HK-2 (cell line): Measurements from ENCODE around the gene ZNF576.
"Not testable (repeated sequence)": the region's sequence is repeated elsewhere in the genome, so short reads cannot be mapped to it uniquely, and the experiment has no call there.

Experiments
- DNase-seq: peaks from one replicate; pipeline ENCODE4 v3.0.0-alpha.2; 2018; ENCODE audit not compliant: unreplicated experiment

Gene ZNF576, protein sequence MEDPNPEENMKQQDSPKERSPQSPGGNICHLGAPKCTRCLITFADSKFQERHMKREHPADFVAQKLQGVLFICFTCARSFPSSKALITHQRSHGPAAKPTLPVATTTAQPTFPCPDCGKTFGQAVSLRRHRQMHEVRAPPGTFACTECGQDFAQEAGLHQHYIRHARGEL

DNA sequence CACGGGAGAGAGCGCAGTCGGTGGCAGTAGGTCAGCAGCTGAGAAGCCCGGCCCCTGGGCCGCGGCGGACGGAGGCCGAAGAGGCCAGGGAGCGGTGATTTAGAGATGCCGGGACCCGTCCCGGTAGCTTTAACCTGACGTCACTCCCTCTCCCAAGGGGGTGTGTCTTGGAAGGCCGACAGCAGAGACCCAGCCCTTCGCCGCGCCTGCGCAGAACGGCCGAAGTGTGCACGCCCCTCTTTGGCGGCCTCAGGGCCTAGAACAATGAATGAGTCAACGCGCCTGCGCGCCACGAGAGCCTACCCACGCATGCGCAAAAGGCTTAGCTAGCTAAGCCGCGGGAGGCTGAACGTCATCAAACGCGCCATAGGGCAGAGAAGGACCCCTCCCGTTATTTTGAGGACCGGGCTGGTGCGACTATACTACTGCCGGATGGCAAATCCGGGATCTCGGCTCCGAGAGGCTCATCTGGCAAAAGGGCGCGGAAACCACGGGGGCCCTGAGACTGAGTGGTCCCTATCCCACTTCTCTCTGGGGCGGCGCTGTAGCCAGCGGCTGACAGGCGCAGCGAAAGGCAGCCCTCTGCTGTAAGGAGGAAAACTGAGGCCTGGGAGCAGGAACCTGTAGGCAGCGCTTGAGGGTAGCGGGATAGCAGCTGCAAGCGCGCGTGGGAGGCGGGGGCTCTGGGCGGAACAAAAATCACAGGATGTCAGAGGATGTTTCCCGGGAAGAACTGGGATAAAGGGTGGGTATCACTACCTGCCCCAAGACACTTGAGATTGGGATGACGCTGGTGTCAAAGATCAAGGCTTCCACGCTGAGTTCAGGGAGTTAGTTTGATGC lies at the start of gene ZNF576, which contains the start of gene IRGQ:
ZNF576 (plus strand) TSS at position 597 of the 843 bp plus-strand sequence. CDS start 514 bp downstream, outside the sequence.
IRGQ (minus strand) TSS at position 136 of the 843 bp plus-strand sequence. CDS start 796 bp downstream, outside the sequence.
- DNase-seq: peak; percentile 100

DNA sequence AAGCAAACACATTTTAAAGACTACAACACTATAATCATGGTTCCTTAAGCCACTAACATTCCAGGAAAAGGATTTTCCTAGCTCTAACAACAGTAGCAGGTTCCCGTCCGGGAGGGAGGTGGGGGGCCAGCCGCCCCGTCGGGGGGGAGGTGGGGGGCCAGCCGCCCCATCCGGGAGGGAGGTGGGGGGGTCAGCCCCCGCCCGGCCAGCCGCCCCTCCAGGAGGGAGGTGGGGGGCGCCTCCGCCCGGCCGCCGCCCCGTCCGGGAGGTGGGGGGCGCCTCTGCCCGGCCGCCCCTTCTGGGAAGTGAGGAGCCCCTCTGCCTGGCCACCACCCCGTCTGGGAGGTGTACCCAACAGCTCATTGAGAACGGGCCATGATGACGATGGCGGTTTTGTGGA lies 48.5 kb upstream of the ZNF576 start:
- DNase-seq: not testable (repeated sequence)

DNA sequence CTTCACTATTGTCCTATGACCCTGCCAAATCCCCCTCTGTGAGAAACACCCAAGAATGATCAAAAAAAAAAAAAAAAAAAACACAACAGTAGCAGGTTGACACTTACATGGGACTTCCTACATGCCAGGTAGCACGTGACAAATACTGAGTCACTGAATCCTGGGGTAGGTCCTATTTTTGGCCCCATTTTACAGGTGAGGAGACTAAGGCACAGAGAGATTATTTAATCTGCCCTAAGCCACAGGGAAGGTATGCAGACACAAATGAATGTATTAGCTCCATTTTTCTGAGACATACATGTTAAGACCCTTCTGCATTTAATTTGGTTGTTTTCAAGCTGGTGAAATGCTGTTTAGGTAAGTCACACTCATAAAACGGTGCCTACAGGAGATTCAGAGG lies 47.7 kb upstream of the ZNF576 start:
- DNase-seq: no peak

DNA sequence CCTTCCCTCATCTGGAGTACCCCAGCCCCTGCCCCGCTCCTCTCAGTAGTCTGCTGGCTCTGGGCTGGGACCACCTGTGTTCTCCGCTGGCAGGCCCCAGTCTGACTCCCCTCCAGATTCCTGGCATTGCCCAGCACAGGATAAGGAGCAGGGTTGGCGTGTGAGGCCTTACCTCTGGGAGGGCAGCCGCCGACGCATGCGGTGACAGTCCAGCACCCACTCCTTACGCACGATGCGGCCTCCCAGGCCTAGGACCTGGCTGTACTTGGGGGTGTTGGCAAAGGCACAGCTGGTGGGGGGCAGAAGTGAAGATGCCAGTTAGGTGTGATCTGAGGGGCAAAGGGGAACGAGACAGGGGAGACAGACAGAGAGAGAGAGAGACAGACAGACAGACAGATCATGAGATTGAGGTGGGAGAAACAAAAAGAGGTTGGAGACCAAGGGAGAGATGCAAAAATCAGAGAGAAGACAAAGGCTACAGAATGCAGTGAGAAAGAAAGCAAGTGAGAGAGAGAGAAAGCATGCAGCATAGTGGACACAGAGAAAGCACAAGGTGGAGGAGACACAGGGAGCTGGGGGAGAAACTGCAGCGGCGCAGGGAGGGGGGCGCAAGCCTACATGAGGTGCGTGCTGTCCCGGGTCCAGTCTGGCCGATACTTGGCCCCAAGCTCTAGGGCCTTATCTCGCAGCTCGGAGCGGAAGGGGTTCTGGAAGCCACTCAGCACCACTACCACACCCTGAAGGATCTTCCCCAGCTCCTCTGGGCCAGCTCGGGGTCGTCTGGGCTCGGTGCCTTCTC lies 44.8 kb upstream of the ZNF576 start:
- DNase-seq: no peak

DNA sequence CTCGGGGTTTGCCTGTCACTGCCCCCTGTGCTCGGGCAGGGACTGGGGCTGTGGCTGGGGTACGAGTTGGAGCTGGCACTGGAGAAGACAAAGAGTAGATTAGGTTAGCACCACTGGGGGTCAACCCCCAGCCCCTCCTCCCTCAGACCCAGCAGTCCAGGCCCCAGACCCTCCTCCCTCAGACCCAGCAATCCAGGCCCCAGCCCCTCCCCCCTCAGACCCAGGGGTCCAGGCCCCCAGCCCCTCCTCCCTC lies 44.3 kb upstream of the ZNF576 start:
- DNase-seq: no peak

DNA sequence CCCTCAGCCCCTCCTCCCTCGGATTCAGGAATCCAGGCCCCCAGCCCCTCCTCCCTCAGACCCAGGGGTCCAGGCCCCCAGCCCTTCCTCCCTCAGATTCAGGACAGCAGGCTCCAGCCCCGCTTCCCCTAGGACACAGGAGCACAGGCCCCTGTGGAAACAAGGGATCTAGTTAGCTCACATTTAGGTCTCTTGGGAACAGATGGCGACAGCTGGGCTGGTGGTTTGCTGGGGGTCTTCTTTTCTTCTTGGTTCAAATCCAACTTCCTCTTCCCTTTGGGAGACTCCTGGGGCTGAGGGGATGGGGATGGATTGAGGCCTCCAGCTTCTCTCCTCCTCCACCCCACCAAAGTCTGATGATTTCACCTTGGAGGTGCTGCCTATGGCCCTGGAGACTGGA lies 43.8 kb upstream of the ZNF576 start:
- no peak for DNase-seq

DNA sequence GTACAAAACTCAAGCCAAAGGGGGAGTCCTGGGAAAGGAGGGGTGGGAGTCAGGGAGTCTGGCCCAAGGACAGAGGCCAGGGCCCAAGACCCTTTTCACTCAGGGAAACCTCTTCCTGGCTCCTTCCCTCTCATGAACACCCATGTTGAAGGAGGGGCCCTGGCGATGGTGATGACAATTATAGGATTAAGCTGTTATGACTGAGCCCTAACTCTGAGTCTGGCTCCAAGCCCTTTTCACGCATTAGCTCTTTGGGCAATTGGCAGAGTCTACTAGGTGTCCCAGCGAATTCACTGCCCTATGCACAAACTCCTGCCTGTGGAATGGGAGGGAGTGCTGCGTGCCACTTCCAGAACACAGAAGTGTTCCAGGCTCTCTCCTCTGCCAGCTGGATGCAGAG lies 42.7 kb upstream of the ZNF576 start:
- no peak for DNase-seq

DNA sequence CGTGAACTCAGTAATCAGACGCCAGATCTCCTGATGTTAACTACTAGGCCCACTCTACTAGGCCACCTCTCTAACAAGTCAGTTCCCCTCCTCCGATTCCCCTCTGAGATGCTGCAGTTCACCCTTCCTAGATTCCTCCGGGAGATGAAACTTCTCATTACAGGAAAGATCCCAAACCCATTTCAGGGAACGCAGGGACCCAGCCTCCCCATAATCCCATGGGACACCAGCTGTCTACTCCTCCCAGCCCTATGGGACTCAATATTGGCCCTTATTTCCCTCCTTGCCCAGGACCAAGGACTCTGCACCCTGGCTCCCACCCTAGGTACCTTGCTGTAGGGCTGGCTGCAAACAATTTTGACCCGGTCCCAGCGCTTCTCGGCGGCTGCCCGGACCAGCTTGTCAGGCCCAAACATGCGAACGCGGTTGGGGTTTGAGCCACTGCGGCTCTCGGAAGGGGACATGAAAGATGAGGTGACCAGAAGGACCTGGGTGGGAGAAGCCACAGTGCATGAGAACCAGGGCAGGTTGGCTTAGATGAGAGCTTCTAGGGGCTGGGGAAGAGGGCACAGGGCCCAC lies 42.0 kb upstream of the ZNF576 start:
- DNase-seq: no peak

DNA sequence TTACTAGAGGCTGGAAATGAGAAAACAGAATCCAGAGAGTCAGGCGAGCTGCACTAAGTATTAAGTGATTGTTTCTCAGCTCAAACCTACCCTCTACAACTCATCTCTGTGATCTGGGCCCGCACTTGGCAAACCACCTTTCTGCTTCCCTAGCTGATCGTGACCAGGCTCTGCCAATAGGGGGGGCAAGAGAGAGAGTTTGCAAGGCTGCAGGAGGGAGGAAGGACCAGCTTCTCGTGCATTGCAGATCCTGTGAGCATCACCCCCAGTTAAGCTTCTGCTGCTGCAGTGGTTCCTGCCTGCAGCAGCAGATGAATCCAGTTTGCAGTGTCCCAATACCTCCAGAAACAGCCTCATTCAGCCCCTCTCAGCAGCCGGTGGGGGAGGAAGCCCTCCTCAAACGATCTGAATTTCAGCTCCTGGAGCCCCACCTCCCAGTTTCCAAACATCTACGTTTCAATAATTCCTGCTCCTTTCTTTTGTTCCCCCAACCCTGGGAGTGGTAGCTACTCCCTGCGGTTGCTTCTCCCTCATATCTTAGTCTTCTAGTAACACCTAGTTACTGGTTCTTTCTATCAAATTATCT lies 41.1 kb upstream of the ZNF576 start:
- DNase-seq: peak; percentile 65

DNA sequence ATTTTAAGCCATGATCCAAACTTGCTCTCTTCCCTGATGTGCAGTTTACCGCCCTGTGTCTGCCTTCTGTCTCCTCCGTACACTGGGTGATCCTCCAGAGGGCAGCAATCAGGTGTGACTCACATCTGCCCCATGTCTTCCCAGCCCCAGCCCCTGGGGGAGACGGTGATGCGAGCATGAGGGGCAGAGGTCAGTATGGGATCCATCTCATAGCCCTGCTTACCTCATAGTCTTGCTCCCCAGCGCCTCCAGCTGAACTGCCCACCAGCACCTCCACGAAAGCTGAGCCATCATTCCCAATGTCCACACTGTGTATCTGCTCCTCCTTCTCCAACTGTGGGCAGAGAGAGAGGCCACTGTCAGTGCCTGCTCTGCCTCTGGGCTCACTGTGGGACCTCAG lies 35.7 kb upstream of the ZNF576 start:
- DNase-seq: peak; percentile 12

DNA sequence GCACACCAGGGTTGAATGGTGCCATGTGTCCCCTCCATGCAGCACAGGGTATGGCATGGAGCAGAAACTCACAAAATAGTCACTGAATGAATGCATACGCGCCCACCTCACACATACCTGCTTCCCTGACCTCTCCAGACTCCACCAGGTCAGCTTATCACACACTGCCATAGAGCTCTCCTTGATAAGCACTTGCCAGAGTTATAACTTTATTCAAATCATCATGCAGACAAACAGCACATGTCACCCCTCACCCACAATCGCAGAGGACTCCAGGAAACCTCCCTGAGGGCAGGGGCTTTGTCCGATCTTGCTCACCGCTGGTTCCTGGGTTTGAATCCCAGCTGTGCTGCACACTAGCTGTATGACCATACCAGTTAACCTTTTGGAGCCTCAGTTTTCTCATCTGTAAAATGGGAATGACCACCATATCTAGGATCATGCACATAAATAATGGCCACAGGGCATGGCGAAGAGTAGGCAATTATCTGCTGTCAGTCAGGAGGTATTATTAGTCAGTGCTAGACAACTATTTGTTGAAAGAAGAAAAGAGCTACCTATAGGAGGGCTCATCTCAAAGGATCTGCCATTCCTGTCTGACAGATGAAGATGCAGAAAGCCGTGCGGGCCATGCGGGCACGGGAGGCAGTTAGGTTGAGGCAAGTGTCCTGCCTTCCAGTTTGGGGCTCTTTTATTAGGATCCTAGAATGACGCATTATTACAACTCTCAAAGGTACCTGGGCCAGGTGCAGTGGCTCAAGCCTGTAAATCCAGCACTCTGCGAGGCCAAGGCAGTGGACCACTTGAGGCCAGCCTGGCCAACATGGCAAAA lies 35.0 kb upstream of the ZNF576 start:
- no peak for DNase-seq

DNA sequence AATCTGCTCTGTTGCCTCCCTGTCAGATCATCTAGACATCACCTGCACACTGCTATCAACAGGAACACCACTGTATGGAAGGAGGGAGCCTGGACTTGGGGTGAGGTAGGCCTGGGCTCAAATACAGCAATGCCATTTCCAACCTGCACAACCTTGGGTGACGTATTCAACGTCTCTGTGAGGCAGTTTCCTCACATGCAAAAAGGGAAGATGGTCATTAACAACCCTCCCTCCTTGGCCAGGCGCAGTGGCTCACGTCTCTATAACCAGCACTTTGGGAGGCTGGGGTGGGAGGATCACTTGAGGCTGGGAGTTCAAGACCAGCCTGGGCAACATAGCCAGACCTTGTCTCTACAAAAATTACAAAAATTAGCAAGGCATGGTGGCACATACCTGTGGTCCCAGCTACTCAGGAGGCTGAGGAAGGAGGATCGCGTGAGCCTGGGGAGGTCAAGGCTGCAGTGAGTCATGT lies 34.1 kb upstream of the ZNF576 start:
- DNase-seq: no peak

DNA sequence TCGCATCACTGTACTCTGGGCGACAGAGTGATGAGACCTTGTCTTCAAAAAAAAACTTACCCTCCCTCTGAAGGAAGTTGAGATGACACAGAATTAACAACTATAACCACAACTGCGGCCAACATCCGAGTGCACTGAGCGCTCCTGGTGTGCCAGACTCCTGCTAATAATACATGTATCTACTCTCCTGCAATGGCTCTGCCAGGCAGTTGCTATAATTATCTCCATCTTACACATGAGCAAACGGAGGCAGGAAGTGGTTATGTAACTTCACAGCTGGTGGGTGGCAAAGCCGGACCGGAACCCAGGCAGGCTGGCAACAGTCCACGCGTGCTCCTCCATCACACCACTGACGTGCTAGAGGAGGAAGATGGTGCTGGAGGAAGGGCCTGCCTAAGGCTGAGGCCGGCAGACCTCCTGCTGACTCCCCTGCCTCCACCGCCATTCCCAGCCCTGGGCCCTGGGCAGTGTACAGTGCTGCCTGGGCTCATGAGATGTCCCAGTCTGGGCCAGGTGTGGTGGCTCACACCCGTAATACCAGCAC lies 33.6 kb upstream of the ZNF576 start:
- DNase-seq: peak; percentile 88

DNA sequence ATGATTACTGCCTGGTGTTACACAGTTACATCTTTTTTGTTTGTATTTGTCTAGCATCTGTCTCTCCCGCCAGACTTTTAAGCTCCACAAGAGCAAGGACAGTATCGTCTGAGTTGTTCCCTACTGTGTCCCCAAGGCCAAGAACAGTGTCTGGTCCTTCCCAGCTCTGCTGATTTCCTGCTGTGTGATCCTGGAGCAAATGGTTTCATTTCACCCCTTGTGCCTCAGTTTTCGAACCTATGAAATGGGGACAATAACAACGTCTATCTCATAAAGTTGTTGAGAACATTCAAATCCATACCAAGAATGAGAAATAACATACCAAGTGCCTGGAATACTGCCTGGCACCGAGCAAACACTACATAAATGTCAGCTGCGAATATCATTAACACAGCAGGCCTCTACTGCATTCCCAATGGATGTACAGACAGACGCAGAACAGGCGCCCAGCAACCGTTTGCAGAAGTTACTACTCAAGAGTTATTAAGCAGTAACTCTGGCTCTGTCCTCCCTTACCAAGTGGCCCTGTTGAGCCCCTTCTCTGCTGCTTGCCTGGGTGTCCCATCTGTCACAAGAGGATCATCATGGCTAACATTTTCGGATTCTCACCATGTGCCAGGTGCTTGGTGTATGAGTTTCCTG lies 32.5 kb upstream of the ZNF576 start:
- no peak for DNase-seq

DNA sequence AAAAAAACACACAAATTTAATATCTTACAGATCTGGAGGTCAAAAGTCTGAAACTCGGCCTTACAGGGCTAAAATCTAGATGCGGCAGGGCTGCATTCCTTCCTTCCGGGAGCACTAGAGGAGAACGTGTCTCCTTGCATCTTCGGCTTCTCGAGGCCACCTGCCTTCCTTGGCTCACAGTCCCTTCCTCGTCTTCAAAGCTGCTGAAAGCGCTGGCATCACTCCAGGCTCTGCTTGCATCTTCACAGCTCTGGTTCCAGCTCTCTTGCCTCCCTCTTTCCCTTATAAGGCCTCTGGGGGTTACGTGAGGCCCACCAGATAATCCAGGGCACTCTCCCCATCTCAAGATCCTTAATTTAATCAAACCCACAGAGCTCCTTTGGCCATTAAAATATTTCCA lies 31.6 kb upstream of the ZNF576 start:
- DNase-seq: no peak

DNA sequence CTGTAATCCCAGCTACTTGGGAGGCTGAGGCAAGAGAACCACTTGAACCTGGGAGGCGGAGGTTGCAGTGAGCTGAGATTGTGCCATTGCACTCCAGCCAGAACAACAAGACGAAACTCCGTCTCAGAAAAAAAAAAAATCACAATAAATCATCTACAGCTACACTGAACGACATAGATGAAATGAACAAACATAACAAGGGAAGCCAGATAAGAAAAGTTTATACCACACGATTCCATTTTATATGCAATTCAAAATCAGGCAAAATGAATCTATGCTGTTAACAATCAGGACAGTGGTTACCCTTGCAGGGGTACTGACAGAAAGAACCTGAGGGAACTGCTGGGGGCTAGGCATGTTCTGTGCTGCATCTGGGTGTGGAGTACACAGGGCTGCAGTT lies 26.7 kb upstream of the ZNF576 start:
- no peak for DNase-seq

DNA sequence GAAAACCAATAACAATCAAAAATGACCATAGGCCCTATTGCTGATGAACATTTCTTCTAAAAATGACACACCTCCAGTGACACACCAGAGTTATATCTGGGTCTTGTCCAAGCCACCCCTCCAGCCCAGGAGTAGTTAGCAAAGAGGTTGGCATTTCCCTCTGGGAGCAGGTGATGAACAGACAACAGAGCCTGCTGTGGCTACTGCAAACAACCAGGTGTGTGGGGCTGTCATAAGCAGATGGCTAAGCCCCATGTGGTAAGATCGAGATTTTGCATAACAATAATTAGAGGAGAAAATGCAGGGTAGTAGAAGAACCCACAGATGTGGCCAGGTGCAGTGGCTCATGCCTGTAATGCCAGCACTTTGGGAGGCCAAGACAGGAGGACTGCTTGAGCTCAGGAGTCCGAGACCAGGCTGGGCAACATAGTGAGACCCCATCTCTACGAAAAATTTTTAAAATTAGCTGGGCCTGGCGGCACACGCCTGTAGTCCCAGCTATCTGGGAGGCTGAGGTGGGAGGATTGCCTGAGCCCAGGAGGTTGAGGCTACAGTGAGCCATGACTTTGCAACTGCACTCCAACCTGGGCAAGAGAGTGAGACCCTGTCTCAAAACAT lies 26.1 kb upstream of the ZNF576 start:
- no peak for DNase-seq

DNA sequence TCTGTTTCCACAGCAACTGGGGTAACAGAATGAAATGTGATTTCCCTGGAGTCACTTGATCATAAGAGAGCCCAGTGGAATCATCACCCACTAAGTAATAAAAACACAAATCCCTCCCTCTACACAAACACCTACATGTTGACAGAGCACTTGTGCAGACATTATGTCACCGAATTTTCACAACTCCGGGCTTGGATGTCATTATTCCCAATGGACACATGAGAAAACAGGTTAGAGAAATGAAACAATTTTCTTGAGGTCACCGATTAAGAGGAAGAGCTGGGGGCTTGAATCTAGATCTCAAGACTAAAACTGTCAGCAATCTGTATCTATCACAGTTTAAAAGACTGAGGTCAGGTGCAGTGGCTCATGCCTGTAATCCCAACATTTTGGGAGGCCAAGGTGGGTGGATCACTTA lies 24.2 kb upstream of the ZNF576 start:
- DNase-seq: no peak

DNA sequence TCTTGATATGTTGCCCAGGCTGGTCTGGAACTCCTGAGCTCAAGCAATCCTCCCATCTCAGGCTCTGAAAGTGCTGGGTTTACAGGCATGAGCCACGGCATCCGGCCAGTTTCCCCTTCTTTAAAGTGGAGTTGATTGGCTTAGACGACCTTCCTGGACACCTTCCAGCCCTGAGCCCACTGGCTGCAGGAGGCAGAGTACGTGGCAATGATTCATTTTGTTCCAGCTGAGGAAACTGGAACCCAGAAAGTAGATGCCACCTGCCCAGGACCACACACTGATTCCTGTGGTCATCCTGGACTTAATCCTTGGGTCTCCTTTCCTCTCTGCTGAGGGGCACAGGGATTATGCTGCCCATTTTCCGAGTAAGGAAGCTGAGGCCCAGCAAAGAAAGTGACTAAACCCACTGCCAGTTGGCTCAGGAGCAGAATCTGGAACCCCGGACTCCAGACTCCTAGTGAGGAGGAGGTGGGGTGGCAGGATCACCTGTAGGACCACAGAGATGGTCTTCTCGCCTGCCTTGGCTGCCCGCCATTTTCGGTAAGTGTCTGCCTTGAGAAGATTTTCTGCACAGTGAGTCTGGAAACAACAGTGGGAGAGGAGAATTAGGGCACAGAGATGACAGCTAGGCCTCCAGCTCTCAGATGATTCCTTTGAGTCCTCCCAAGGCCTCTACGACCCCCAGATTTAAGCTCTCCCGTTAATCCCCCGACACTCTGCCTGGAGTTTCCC lies 21.8 kb upstream of the ZNF576 start:
- DNase-seq: peak; percentile 83
